ENCODE data around the gene KIF2A.

KIF2A gene

GRCh38 chr5:62287237-62287636, 18.8 kb upstream of the KIF2A start:
- no peak for TF ChIP-seq FOXP2 (optimal IDR thresholded peaks at IDR 0.05; ENCODE audit: borderline replicate concordance, extremely low read depth, extremely low read length, insufficient read depth)
- TF ChIP-seq POLR2AphosphoS5 (IDR thresholded peaks at IDR 0.05; ENCODE audit: low read depth, low read length): no peak
- no peak for TF ChIP-seq SIN3A (IDR thresholded peaks at IDR 0.05; ENCODE audit: borderline replicate concordance, insufficient read depth, low read length)
- TF ChIP-seq, protein P1, sequence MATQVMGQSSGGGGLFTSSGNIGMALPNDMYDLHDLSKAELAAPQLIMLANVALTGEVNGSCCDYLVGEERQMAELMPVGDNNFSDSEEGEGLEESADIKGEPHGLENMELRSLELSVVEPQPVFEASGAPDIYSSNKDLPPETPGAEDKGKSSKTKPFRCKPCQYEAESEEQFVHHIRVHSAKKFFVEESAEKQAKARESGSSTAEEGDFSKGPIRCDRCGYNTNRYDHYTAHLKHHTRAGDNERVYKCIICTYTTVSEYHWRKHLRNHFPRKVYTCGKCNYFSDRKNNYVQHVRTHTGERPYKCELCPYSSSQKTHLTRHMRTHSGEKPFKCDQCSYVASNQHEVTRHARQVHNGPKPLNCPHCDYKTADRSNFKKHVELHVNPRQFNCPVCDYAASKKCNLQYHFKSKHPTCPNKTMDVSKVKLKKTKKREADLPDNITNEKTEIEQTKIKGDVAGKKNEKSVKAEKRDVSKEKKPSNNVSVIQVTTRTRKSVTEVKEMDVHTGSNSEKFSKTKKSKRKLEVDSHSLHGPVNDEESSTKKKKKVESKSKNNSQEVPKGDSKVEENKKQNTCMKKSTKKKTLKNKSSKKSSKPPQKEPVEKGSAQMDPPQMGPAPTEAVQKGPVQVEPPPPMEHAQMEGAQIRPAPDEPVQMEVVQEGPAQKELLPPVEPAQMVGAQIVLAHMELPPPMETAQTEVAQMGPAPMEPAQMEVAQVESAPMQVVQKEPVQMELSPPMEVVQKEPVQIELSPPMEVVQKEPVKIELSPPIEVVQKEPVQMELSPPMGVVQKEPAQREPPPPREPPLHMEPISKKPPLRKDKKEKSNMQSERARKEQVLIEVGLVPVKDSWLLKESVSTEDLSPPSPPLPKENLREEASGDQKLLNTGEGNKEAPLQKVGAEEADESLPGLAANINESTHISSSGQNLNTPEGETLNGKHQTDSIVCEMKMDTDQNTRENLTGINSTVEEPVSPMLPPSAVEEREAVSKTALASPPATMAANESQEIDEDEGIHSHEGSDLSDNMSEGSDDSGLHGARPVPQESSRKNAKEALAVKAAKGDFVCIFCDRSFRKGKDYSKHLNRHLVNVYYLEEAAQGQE (IDR thresholded peaks at IDR 0.05; ENCODE audit: insufficient read depth in 1 of 2, low read depth in 2 of 2, low read length in 2 of 2): no peak
- TF ChIP-seq TAF1 (IDR thresholded peaks at IDR 0.05; ENCODE audit: borderline replicate concordance, insufficient read depth, low read length): no peak

GRCh38 chr5:62288118-62288517, 17.9 kb upstream of the KIF2A start:
- TF ChIP-seq, protein P1 (IDR thresholded peaks at IDR 0.05; ENCODE audit: insufficient read depth in 1 of 2, low read depth in 2 of 2, low read length in 2 of 2): no peak
- no peak for TF ChIP-seq FOXP2 (optimal IDR thresholded peaks at IDR 0.05; ENCODE audit: borderline replicate concordance, extremely low read depth, extremely low read length, insufficient read depth)
- TF ChIP-seq SIN3A (IDR thresholded peaks at IDR 0.05; ENCODE audit: borderline replicate concordance, insufficient read depth, low read length): no peak
- TF ChIP-seq POLR2AphosphoS5 (IDR thresholded peaks at IDR 0.05; ENCODE audit: low read depth, low read length): no peak
- TF ChIP-seq TAF1 (IDR thresholded peaks at IDR 0.05; ENCODE audit: borderline replicate concordance, insufficient read depth, low read length): no peak

DNA sequence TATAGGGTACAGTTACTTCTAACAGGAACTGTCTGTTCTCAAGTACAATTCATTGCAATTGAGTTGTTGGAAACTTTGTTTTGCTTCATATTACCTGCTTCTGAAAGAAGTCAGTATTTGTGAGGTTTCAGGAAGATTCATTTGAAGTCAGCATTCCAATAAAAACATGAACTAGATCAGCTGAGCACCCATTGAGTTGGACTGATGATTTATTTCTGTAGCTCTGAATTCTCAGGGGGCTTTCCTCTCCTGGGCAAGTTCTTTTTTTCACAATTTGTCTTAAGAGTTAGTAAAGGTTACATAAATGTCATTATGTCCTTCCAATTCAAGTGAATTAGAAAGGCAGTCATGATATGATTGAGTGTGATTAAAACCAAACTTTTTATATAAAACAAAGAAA, 16.2 kb upstream of the KIF2A start:
- TF ChIP-seq SIN3A (IDR thresholded peaks at IDR 0.05; ENCODE audit: borderline replicate concordance, insufficient read depth, low read length) (no peak), TAF1 (IDR thresholded peaks at IDR 0.05; ENCODE audit: borderline replicate concordance, insufficient read depth, low read length) (no peak), POLR2AphosphoS5 (IDR thresholded peaks at IDR 0.05; ENCODE audit: low read depth, low read length) (no peak), FOXP2 (optimal IDR thresholded peaks at IDR 0.05; ENCODE audit: borderline replicate concordance, extremely low read depth, extremely low read length, insufficient read depth) (no peak)
- TF ChIP-seq, protein P1 (IDR thresholded peaks at IDR 0.05; ENCODE audit: insufficient read depth in 1 of 2, low read depth in 2 of 2, low read length in 2 of 2): no peak

GRCh38 chr5:62296998-62297397, 9.0 kb upstream of the KIF2A start:
- TF ChIP-seq, protein P1 (IDR thresholded peaks at IDR 0.05; ENCODE audit: insufficient read depth in 1 of 2, low read depth in 2 of 2, low read length in 2 of 2): no peak
- TF ChIP-seq POLR2AphosphoS5 (IDR thresholded peaks at IDR 0.05; ENCODE audit: low read depth, low read length) (no peak), SIN3A (IDR thresholded peaks at IDR 0.05; ENCODE audit: borderline replicate concordance, insufficient read depth, low read length) (no peak), FOXP2 (optimal IDR thresholded peaks at IDR 0.05; ENCODE audit: borderline replicate concordance, extremely low read depth, extremely low read length, insufficient read depth) (no peak), TAF1 (IDR thresholded peaks at IDR 0.05; ENCODE audit: borderline replicate concordance, insufficient read depth, low read length) (no peak)

- TF ChIP-seq FOXP2 (optimal IDR thresholded peaks at IDR 0.05; ENCODE audit: borderline replicate concordance, extremely low read depth, extremely low read length, insufficient read depth) (no peak), TAF1 (IDR thresholded peaks at IDR 0.05; ENCODE audit: borderline replicate concordance, insufficient read depth, low read length) (no peak), POLR2AphosphoS5 (IDR thresholded peaks at IDR 0.05; ENCODE audit: low read depth, low read length) (no peak), SIN3A (IDR thresholded peaks at IDR 0.05; ENCODE audit: borderline replicate concordance, insufficient read depth, low read length) (no peak)
- TF ChIP-seq, protein P1 (IDR thresholded peaks at IDR 0.05; ENCODE audit: insufficient read depth in 1 of 2, low read depth in 2 of 2, low read length in 2 of 2): no peak
Measured at GRCh38 chr5:62298118-62298517, 7.9 kb upstream of the KIF2A start.
